ENCODE results near the gene HYI.

HYI gene

GRCh38 chr1:43443197-43443946 lies 10.4 kb downstream of the HYI start:
- DNase-seq (ENCODE audit: insufficient read length, low spot score) (no peak), FAIRE-seq (no peak)
- TF ChIP-seq, protein P1, sequence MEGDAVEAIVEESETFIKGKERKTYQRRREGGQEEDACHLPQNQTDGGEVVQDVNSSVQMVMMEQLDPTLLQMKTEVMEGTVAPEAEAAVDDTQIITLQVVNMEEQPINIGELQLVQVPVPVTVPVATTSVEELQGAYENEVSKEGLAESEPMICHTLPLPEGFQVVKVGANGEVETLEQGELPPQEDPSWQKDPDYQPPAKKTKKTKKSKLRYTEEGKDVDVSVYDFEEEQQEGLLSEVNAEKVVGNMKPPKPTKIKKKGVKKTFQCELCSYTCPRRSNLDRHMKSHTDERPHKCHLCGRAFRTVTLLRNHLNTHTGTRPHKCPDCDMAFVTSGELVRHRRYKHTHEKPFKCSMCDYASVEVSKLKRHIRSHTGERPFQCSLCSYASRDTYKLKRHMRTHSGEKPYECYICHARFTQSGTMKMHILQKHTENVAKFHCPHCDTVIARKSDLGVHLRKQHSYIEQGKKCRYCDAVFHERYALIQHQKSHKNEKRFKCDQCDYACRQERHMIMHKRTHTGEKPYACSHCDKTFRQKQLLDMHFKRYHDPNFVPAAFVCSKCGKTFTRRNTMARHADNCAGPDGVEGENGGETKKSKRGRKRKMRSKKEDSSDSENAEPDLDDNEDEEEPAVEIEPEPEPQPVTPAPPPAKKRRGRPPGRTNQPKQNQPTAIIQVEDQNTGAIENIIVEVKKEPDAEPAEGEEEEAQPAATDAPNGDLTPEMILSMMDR (IDR thresholded peaks at IDR 0.05; ENCODE audit: insufficient read depth, missing control alignments) = no peak

DNA sequence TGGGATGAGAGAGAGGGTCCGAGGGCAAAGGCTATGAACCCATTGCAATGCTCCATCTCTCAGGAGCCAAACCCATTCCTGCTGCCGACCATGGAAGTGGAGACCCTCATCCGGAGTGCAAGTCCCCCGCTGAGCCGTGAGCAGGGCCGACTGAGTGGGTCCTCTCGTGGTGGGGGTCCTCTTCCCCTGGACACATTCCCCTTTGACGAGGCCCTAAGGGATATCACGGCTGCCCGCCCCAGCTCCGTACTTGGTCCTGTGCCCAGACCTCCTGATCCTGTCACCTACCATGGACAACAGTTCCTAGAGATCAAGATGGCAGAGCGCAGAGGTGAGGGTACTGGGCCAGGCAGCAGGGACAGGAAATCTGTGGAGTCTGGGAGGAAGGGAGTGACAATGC lies 11.0 kb downstream of the HYI start:
- no peak for FAIRE-seq
- TF ChIP-seq, protein P1 (IDR thresholded peaks at IDR 0.05; ENCODE audit: insufficient read depth, missing control alignments) = no peak
- DNase-seq (ENCODE audit: insufficient read length, low spot score) = no peak

DNA sequence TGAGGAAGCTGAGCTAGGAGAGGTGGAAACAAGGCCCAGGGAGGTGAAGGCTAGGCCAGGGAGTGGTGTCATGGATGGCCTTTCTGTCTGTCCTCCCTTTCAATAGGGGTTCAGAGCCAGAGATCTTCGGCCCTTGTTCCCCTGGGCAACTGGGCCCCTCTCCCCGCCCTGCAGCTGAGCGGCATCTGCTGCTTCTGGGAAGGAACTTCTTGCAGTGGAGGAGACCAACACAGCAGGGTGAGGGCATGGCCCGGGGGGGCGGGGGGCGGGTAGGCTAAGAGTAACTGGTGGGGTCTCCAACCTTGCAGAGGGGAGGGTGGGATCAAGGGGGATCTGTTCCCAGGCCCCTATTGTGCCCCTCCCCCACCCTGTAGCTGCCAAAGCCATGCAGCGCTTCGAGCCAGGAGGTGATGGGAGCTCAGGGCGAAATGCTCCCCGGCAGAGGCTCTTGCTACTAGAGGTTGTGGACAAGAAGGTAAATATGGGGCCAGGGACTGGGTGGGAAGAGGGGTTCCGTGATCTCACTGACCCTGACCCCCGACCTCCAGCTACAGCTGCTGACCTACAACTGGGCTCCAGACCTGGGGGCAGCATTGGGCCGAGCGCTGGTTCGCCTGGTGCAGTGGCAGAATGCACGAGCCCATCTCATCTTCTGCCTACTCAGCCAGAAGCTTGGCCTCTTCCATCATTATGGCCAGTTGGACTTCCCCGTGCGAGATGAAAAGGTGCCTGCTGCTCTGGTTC lies 11.7 kb downstream of the HYI start:
- FAIRE-seq (no peak), DNase-seq (ENCODE audit: insufficient read length, low spot score) (no peak)
- TF ChIP-seq, protein P1 (IDR thresholded peaks at IDR 0.05; ENCODE audit: insufficient read depth, missing control alignments) = no peak

- no peak for DNase-seq (ENCODE audit: insufficient read length, low spot score)
- TF ChIP-seq, protein P1 (IDR thresholded peaks at IDR 0.05; ENCODE audit: insufficient read depth, missing control alignments) = no peak
- no peak for FAIRE-seq
Measured at GRCh38 chr1:43441166-43441893, 12.4 kb downstream of the HYI start.

GRCh38 chr1:43440358-43440757 lies 13.4 kb downstream of the HYI start:
- DNase-seq (ENCODE audit: insufficient read length, low spot score) (no peak), FAIRE-seq (no peak)
- TF ChIP-seq, protein P1 (IDR thresholded peaks at IDR 0.05; ENCODE audit: insufficient read depth, missing control alignments) = no peak

GRCh38 chr1:43439781-43440180 lies 13.9 kb downstream of the HYI start:
- TF ChIP-seq, protein P1 (IDR thresholded peaks at IDR 0.05; ENCODE audit: insufficient read depth, missing control alignments) = no peak
- DNase-seq (ENCODE audit: insufficient read length, low spot score) (no peak), FAIRE-seq (no peak)
